GM19455 (cell line): Measurements from ENCODE around the gene TFE3.

Source experiments
- ATAC-seq: cut with Tn5 transposase; IDR thresholded peaks from one replicate; pipeline ENCODE4 v1.9.1; 2021; ENCODE audit not compliant: unreplicated experiment

TFE3 gene

GRCh38 chrX:49043220-49043986, at the start of gene TFE3:
TSS of gene TFE3 (minus strand) at chrX:49043357. CDS start at chrX:49043226, 131 bp downstream.
- peak; percentile 91 for ATAC-seq

- ATAC-seq: no peak
Measured at GRCh38 chrX:49089553-49089952, 46.4 kb upstream of the TFE3 start.

- ATAC-seq: no peak
Measured at GRCh38 chrX:49082271-49082871, 39.2 kb upstream of the TFE3 start.

- peak; percentile 84 for ATAC-seq
Measured at GRCh38 chrX:49079489-49080428, 36.6 kb upstream of the TFE3 start, which contains the start of gene WDR45. TSS of gene WDR45 (minus strand) at chrX:49079887. CDS start at chrX:49078095, 1,792 bp downstream.

GRCh38 chrX:49077941-49078340, 34.8 kb upstream of the TFE3 start:
- no peak for ATAC-seq

GRCh38 chrX:49075347-49075746, 32.2 kb upstream of the TFE3 start:
- ATAC-seq: no peak

GRCh38 chrX:49073601-49074575, 30.7 kb upstream of the TFE3 start, which contains the start of gene PRAF2:
TSS of gene PRAF2 (minus strand) at chrX:49074002. CDS start at chrX:49073987, 15 bp downstream.
- ATAC-seq: peak; percentile 75

- ATAC-seq: no peak
Measured at GRCh38 chrX:49072712-49073095, 29.5 kb upstream of the TFE3 start.

GRCh38 chrX:49071877-49072711, 28.9 kb upstream of the TFE3 start:
- ATAC-seq: no peak

GRCh38 chrX:49070988-49071387, 27.8 kb upstream of the TFE3 start:
- no peak for ATAC-seq

- ATAC-seq: no peak
Measured at GRCh38 chrX:49069038-49069437, 25.9 kb upstream of the TFE3 start.

- ATAC-seq: no peak
Measured at GRCh38 chrX:49067285-49068120, 24.3 kb upstream of the TFE3 start.

GRCh38 chrX:49066690-49067089, 23.5 kb upstream of the TFE3 start:
- no peak for ATAC-seq

GRCh38 chrX:49066278-49066677, 23.1 kb upstream of the TFE3 start:
- ATAC-seq: no peak

GRCh38 chrX:49064735-49065134, 21.6 kb upstream of the TFE3 start:
- ATAC-seq: no peak

GRCh38 chrX:49064303-49064702, 21.1 kb upstream of the TFE3 start:
- no peak for ATAC-seq

GRCh38 chrX:49063715-49064114, 20.6 kb upstream of the TFE3 start:
- ATAC-seq: no peak

GRCh38 chrX:49061916-49062315, 18.8 kb upstream of the TFE3 start:
- no peak for ATAC-seq
